ENCODE results near the gene MISP.

Gene MISP

DNA sequence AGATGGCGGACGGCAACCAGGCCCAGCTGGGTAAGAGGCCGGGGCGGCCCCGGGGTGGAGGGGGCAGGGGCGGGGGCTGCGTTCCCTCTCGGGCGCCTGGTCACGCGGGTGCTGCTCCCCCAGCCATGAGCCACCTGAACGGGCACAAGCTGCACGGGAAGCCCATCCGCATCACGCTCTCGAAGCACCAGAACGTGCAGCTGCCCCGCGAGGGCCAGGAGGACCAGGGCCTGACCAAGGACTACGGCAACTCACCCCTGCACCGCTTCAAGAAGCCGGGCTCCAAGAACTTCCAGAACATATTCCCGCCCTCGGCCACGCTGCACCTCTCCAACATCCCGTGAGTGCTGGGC is 57.5 kb downstream of the MISP start:
- DNase-seq (ENCODE audit: low read depth), result no peak

DNA sequence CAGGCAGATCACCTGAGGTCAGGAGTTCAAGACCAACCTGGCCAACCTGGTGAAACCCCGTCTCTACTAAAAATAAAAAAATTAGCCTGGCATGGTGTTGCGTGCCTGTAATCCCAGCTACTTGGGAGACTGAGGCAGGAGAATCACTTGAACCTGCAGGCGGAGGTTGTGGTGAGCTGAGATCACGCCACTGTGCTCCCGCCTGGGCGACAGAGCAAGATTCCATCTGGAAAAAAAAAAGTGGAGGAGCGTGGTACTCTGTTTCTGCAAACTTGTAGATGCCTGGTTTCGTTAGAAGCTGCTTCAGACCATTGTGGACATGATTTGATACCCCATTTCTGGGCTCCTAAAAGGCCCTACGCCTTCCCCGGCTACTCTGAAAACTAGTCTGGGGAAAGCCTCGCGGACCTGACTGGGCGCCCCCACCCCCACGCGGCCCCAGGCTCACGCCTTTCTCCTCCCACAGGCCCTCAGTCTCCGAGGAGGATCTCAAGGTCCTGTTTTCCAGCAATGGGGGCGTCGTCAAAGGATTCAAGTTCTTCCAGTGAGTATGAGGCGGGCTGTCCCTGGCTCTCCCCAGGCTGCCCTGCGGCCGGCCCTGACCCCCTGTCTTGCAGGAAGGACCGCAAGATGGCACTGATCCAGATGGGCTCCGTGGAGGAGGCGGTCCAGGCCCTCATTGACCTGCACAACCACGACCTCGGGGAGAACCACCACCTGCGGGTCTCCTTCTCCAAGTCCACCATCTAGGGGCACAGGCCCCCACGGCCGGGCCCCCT is 59.4 kb downstream of the MISP start:
- no peak for DNase-seq (ENCODE audit: low read depth)

DNA sequence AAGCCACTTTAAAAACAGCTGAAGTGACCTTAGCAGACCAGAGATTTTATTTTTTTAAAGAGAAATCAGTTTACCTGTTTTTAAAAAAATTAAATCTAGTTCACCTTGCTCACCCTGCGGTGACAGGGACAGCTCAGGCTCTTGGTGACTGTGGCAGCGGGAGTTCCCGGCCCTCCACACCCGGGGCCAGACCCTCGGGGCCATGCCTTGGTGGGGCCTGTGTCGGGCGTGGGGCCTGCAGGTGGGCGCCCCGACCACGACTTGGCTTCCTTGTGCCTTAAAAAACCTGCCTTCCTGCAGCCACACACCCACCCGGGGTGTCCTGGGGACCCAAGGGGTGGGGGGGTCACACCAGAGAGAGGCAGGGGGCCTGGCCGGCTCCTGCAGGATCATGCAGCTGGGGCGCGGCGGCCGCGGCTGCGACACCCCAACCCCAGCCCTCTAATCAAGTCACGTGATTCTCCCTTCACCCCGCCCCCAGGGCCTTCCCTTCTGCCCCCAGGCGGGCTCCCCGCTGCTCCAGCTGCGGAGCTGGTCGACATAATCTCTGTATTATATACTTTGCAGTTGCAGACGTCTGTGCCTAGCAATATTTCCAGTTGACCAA is 60.1 kb downstream of the MISP start:
- no peak for DNase-seq (ENCODE audit: low read depth)

DNA sequence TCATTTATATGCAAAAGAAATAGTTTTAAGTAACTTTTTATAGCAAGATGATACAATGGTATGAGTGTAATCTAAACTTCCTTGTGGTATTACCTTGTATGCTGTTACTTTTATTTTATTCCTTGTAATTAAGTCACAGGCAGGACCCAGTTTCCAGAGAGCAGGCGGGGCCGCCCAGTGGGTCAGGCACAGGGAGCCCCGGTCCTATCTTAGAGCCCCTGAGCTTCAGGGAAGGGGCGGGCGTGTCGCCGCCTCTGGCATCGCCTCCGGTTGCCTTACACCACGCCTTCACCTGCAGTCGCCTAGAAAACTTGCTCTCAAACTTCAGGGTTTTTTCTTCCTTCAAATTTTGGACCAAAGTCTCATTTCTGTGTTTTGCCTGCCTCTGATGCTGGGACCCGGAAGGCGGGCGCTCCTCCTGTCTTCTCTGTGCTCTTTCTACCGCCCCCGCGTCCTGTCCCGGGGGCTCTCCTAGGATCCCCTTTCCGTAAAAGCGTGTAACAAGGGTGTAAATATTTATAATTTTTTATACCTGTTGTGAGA is 60.7 kb downstream of the MISP start:
- DNase-seq (ENCODE audit: low read depth), result no peak

DNA sequence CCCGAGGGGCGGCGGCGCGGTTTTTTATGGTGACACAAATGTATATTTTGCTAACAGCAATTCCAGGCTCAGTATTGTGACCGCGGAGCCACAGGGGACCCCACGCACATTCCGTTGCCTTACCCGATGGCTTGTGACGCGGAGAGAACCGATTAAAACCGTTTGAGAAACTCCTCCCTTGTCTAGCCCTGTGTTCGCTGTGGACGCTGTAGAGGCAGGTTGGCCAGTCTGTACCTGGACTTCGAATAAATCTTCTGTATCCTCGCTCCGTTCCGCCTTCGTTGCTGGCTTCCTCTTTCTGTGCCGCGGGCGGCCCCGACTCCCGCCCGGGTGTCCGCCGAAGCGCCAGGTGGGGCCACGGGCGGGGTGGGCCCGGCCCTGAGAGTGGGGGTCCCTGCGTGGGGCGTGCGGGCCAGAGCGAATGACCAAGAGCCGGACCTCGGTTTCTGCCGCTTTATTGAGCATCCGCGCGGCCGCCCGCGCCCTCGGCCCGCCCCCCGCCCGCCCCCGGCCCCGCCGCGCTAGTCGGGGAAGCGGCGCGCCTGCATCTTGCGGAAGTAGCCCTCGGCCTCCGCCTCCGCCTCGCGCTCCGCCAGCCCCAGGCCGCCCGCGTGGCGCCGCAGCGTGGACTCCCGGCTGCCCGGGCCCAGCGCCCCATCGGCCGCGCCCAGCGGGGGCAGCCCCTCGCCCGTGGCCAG is 61.3 kb downstream of the MISP start:
- no peak for DNase-seq (ENCODE audit: low read depth)

DNA sequence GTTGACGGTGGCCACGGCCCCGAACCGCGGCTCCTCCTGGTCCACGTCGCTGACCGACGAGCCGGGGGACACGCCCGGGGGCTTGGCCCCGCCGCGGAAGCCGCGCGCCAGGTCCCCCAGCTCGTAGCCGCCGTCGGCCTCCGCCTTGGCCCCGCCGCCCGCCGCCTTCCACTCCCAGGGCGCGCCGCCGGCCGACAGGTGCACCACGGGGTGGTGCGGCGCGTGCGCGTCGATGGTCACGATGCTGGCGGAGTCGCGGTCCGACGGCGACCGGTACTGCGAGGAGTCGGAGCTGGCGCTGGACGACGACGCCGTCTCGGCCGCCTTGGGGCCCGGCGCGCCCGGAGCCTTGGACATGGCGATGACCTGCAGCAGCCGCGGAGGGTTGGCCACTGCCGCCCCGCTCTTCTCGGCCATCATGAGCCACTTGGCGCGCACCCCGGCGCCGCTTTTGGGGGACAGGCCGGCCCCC is 61.9 kb downstream of the MISP start:
- no peak for DNase-seq (ENCODE audit: low read depth)

DNA sequence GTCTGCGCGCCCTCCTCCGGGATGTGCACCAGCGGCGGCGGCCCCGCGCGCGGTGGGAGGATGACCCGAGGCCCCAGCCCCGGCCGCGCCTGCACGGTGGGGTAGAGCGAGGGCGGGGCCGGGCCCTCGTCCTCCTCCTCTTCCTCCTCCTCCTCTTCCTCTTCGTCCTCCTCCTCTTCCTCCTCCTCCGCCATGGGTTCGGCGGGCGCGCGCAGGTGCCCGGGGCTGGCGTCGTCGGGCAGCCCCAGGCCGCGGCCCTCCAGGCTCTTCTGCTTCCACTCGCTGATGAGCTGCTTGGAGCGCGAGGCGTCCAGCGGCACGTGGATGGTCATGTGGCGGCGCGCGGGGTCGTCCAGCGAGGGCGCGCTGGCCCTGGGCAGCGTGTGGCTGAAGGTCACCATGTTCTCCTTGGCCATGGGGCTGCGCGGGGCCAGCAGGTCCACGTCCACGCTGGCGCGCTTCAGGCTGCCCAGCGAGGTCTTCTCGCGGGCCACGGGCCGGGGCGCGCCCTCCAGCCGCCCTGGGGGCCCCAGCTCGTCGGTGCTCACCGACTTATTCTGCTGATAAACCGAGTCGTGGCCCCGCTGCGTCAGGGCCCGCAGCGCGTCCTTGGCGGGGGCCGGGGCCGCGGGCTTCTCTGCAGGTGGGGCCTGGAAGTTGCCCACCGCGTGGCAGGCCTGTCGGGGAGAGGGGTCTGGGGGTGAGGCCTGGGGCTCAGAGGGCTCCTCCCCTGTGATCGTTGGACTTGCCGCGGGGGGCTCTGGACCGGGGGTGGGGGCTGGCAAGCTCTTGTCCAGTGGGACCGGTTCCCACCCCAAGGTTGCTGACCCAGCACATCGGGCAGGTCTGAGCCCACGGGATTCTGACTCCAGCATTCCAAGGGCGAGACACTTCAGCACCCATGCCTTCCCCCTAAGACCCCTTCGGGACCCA is 62.6 kb downstream of the MISP start:
- no peak for DNase-seq (ENCODE audit: low read depth)
